Loucy (cell line): ENCODE measurements around the gene SPDL1.

Experiments used
- EZH2phosphoT487 ChIP-seq: fragments of 200-600 bp; IDR thresholded peaks from 2 replicates; pipeline ENCODE4 v1.6.1; 2018; ENCODE audit warnings: antibody characterized with exemption, mild to moderate bottlenecking, moderate library complexity, borderline replicate concordance
- TF ChIP-seq, protein P1 (sequence below): fragments of 200-600 bp; sonication (generic); conservative IDR thresholded peaks from 2 replicates; pipeline ENCODE4 v1.5.1; 2014; ENCODE audit warnings: mild to moderate bottlenecking, antibody characterized with exemption, low read length

DNA sequence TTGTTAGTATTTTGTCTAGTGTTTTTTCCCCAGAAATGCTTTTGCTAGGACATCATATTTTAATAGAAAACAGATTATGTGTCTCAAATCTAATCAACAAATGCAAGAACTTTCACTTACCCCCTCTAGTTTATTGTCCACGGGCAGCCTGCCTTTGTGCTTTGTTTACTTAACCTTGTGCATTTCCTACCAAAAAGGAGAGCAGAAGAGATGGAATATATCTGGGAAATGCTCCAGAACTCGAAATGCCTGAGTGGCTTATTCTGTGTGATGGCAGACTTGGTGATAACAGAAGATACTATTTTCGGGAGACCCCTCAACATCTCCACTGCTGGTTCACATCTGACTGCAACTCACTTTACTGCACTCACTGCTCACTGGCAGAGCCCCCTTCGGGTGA, 33.3 kb upstream of the SPDL1 start:
- TF ChIP-seq, protein P1, sequence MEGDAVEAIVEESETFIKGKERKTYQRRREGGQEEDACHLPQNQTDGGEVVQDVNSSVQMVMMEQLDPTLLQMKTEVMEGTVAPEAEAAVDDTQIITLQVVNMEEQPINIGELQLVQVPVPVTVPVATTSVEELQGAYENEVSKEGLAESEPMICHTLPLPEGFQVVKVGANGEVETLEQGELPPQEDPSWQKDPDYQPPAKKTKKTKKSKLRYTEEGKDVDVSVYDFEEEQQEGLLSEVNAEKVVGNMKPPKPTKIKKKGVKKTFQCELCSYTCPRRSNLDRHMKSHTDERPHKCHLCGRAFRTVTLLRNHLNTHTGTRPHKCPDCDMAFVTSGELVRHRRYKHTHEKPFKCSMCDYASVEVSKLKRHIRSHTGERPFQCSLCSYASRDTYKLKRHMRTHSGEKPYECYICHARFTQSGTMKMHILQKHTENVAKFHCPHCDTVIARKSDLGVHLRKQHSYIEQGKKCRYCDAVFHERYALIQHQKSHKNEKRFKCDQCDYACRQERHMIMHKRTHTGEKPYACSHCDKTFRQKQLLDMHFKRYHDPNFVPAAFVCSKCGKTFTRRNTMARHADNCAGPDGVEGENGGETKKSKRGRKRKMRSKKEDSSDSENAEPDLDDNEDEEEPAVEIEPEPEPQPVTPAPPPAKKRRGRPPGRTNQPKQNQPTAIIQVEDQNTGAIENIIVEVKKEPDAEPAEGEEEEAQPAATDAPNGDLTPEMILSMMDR: no peak
- no peak for TF ChIP-seq EZH2phosphoT487
